ENCODE measurements around the gene LAMA2.

The LAMA2 gene

DNA sequence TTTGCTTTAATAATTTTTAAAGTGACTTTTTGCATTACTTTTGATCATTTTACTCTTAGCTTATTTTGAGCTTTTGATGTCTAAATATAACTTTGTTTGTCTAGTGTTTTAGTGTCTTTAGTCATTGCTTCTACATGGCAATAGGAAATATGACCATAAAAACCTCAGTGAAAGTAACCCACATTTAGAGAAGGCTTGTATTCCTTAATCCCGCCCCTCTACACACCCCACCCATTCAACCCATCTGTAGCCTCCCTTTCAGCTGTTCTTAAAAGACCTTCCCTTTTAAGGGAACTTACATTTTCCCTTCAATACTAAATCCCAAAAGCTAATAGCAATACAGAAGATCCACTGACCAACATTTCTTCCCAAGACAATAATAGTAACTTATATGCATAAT lies 225.4 kb downstream of the LAMA2 start:
- no peak overlapping the region for H3K4me3 ChIP-seq (replicated peaks; ENCODE audit: low read depth, low read length)
- DNase-seq (ENCODE audit: extremely low read depth, low read depth), result no peak
- TF ChIP-seq CTCF (IDR thresholded peaks at IDR 0.05; ENCODE audit: low read depth, low read length, missing control alignments), result no peak

GRCh38 chr6:129110690-129111343 lies 227.9 kb downstream of the LAMA2 start:
- no peak for DNase-seq (ENCODE audit: extremely low read depth, low read depth)
- no peak for TF ChIP-seq CTCF (IDR thresholded peaks at IDR 0.05; ENCODE audit: low read depth, low read length, missing control alignments)

DNA sequence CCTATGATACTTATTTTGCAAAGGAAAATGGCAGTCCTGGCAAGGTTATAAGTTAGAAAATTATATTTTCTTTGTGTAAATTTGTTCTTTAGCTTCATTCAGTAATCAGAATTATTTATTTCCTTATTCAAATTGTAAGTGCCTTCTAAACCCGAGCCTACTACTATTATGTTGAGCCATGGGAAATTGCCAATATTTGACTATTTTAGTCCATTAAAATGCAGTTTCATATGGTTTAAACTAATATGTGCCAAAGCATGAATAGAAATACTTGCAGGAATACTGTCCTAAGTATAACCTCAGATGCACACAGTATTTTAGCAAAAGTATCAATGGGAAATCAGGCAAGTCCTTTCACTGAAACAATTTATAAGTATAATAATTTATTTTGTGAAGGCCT lies 228.4 kb downstream of the LAMA2 start:
- no peak overlapping the region for H3K4me3 ChIP-seq (replicated peaks; ENCODE audit: low read depth, low read length)
- TF ChIP-seq CTCF (IDR thresholded peaks at IDR 0.05; ENCODE audit: low read depth, low read length, missing control alignments), result no peak
- no peak for DNase-seq (ENCODE audit: extremely low read depth, low read depth)

More at GRCh38 chr6:129110690-129111343, 227.9 kb downstream of the LAMA2 start:
- no peak overlapping the region for H3K4me3 ChIP-seq (replicated peaks; ENCODE audit: low read depth, low read length)

GRCh38 chr6:129111853-129112252 lies 228.9 kb downstream of the LAMA2 start:
- DNase-seq (ENCODE audit: extremely low read depth, low read depth), result no peak
- no peak overlapping the region for H3K4me3 ChIP-seq (replicated peaks; ENCODE audit: low read depth, low read length)
- TF ChIP-seq CTCF (IDR thresholded peaks at IDR 0.05; ENCODE audit: low read depth, low read length, missing control alignments), result no peak

DNA sequence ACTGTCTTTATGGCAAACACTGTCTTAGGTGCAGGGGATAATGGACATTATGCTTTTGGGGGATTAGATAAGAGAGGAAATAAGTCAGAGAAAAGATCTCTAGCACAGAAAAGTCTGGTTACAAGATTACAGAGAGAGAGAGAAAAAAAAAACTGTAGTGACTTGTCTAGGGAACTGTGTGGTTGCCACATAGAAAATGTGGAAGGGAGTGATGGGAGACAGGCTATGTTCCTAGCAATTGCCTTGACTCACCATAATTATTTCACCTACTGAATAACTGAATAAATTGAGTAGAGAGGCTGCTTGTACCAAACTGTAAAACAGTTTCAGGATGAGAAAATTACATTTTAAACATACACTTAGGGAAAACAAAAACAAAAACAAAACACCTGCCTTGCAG lies 229.7 kb downstream of the LAMA2 start:
- DNase-seq (ENCODE audit: extremely low read depth, low read depth), result no peak
- TF ChIP-seq CTCF (IDR thresholded peaks at IDR 0.05; ENCODE audit: low read depth, low read length, missing control alignments), result no peak
- no peak overlapping the region for H3K4me3 ChIP-seq (replicated peaks; ENCODE audit: low read depth, low read length)

DNA sequence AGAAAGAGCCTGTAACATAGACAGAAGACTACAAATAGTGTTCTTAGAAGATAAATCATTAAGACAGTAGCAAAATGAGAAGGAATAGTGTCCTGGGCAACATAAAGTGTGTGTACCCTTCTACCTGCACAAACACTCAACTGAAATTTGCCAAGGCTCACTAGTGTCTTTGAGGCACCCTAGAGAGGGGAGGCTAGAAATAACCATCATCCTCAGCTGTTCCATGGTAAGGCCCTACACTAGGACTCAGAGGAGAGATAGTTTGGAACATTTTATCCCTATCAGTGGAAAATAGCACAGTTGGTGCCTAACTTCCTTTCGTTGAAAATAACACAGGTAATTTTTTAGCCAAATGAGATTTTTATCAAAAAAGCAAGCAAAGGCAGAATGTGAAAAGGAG lies 230.7 kb downstream of the LAMA2 start:
- H3K4me3 ChIP-seq (replicated peaks; ENCODE audit: low read depth, low read length), result no peak overlapping the region
- DNase-seq (ENCODE audit: extremely low read depth, low read depth), result no peak
- no peak for TF ChIP-seq CTCF (IDR thresholded peaks at IDR 0.05; ENCODE audit: low read depth, low read length, missing control alignments)

Data from HFF-Myc (cell line).